GM13976 (cell line): Measurements from ENCODE around the gene KLHL13.

Experiments
- DNase-seq: peaks from one replicate; pipeline ENCODE4 v3.0.0; 2012; ENCODE audit warnings: low spot score
- in situ Hi-C: fragments of 300-500 bp; cut with MboI; formaldehyde crosslinking; loops from one replicate; pipeline ENCODE4 v1.12.0; 2022; ENCODE audit warnings: low sequenced_read_pairs, mixed read lengths, inconsistent platforms; ENCODE audit not compliant: unreplicated experiment
- TF ChIP-seq, protein P1 (sequence below): IDR thresholded peaks from 2 replicates; pipeline ENCODE4 v1.5.1; 2012; ENCODE audit warnings: borderline replicate concordance, mild to moderate bottlenecking; ENCODE audit not compliant: insufficient read depth; ENCODE audit errors: extremely low read depth, missing control alignments, control extremely low read depth

The KLHL13 gene

GRCh38 chrX:117851025-117851424, 265.6 kb downstream of the KLHL13 start:
- no peak for DNase-seq
- in situ Hi-C loops, result no loop called here

More at GRCh38 chrX:117851025-117851424, 265.6 kb downstream of the KLHL13 start:
- TF ChIP-seq, protein P1, sequence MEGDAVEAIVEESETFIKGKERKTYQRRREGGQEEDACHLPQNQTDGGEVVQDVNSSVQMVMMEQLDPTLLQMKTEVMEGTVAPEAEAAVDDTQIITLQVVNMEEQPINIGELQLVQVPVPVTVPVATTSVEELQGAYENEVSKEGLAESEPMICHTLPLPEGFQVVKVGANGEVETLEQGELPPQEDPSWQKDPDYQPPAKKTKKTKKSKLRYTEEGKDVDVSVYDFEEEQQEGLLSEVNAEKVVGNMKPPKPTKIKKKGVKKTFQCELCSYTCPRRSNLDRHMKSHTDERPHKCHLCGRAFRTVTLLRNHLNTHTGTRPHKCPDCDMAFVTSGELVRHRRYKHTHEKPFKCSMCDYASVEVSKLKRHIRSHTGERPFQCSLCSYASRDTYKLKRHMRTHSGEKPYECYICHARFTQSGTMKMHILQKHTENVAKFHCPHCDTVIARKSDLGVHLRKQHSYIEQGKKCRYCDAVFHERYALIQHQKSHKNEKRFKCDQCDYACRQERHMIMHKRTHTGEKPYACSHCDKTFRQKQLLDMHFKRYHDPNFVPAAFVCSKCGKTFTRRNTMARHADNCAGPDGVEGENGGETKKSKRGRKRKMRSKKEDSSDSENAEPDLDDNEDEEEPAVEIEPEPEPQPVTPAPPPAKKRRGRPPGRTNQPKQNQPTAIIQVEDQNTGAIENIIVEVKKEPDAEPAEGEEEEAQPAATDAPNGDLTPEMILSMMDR, result no peak
